ENCODE results near the gene ITGA11. TPM values are rescaled to one million over a fixed set of nuclear protein-coding genes. Genes with fewer than 3 reads are reported as not detected.

Gene ITGA11, protein sequence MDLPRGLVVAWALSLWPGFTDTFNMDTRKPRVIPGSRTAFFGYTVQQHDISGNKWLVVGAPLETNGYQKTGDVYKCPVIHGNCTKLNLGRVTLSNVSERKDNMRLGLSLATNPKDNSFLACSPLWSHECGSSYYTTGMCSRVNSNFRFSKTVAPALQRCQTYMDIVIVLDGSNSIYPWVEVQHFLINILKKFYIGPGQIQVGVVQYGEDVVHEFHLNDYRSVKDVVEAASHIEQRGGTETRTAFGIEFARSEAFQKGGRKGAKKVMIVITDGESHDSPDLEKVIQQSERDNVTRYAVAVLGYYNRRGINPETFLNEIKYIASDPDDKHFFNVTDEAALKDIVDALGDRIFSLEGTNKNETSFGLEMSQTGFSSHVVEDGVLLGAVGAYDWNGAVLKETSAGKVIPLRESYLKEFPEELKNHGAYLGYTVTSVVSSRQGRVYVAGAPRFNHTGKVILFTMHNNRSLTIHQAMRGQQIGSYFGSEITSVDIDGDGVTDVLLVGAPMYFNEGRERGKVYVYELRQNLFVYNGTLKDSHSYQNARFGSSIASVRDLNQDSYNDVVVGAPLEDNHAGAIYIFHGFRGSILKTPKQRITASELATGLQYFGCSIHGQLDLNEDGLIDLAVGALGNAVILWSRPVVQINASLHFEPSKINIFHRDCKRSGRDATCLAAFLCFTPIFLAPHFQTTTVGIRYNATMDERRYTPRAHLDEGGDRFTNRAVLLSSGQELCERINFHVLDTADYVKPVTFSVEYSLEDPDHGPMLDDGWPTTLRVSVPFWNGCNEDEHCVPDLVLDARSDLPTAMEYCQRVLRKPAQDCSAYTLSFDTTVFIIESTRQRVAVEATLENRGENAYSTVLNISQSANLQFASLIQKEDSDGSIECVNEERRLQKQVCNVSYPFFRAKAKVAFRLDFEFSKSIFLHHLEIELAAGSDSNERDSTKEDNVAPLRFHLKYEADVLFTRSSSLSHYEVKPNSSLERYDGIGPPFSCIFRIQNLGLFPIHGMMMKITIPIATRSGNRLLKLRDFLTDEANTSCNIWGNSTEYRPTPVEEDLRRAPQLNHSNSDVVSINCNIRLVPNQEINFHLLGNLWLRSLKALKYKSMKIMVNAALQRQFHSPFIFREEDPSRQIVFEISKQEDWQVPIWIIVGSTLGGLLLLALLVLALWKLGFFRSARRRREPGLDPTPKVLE
- not detected in 2 replicates for total RNA-seq (2014; rRNA removed; shearing (Covaris generic))

DNA sequence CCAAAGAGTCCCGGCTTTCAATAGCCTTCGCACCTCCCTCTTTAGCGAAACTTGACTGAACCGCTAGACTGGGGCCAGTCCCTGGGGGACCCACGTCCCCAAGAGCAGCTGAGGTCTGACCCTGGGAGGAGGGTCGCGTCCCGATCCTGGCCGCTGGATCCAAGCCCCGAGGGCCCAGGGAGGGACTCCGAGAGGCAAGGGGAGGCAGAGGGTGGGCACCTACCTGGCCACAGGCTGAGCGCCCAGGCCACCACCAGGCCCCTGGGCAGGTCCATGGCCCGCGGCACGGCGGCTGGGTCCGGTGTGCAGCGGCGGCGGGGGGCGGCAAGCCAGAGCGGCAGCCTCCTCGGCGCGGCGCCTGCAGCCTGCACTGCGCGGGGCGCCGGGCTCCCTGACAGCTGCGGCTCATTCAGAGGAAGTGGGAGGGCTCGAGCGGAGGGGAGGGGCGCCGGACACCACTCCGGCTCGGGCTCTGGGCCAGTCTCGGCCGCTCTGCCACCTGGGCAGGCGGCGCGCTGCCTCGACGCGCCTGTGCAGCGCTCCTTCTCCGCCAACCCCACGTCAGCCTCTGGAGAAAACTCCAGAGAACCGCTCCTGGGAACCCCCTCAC is at the start of gene ITGA11:
ITGA11 (minus strand) TSS at position 372 of the 610 bp plus-strand sequence; CDS start at position 275, 97 bp downstream.
- no peak for DNase-seq (ENCODE audit: low spot score)

DNA sequence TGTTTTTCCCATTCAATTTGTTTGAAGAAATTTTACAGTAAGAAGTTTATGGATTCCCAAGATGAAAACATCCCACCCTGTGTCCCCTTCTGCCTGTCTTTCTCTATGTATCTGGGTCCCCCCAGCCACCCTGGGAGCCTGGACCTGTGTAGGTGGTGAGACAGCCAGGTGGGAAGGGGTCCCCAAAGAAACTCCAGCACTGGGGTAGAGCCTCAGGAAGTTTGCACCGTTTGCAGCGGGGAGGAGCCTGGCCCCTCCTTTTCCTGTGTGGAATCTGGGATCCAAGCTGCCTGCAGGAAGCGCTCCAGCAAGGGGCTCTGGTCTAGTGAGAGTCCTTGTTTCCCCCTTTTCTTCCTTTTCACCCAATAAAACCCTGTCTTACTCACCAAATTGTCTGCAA is 49.4 kb upstream of the ITGA11 start:
- DNase-seq (ENCODE audit: low spot score), result no peak

DNA sequence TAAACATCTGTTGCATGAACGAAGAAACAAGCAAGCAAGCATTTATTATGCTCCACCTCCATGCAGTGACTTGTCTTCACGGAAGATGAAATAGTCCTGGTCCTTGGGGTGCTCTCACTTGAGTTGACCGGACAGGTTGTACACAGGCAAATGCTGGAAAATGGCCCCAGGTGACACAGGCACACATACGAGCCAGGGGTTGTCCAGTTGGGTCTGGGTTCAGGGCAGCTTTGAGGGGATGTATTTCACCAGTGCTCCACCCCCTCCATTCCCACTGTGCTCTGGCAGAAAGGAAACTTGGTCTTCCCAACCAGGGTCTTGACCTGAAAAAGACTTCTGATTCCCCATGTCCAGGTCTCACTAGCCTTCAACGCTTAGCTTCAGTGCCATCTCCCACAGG is 48.3 kb upstream of the ITGA11 start:
- no peak for DNase-seq (ENCODE audit: low spot score)

DNA sequence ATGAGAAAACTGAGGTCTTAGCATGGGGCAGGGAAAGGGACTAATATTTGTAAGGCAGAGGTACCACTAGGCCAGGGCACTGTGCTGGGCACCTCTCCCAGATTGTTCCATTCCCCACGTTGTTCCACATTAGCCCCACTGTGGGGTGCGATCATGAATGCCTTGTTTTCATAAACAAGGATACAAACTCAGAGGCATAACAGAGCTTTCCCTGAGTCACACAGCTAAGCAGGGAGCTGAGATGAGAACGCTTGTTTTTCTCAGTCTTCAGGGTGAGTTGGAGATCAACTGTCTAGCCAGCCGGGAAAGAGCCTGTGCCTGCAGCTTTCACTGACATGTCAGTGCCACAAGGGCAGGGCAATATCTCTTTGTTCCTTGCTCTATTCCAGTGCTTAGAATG is 47.9 kb upstream of the ITGA11 start:
- DNase-seq (ENCODE audit: low spot score), result no peak

DNA sequence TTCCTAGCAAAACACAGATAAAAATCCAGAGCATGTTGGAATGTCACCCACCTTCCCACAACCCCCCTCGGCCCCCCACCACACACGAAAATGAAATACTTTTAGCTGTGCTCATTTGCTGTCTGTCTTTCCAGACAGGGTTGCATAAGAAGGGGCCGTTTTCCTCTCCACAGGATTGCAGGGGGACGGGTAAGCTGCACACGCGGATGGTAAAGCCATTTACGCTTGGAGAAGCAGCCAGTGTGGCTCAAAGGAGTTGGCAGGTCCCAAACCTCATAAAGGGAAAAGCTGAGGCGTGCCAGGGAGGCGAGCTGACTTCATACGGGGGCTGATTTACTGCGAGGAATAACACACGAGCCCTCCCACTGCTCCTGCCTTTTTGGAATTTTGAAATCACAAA is 47.4 kb upstream of the ITGA11 start:
- no peak for DNase-seq (ENCODE audit: low spot score)

DNA sequence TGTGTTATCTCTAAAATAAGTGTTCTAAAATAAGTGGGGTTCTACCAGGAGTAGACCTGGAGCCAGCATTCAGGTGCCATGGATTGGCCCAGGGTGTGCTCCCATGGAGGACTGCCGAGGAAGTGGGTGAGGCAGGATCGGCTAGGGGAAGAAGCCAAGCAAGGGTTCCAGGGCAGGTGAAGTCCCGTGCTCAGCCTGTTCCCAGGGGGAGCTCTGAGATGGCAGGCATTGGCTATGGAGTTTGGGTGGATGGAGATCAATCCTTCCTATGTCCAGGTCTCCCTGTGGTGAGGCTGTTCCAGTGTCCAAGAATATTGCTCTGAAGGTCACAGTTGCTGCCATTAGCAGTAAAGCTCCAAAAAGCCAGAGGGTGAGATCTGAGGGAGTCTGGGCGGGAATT is 46.9 kb upstream of the ITGA11 start:
- no peak for DNase-seq (ENCODE audit: low spot score)

DNA sequence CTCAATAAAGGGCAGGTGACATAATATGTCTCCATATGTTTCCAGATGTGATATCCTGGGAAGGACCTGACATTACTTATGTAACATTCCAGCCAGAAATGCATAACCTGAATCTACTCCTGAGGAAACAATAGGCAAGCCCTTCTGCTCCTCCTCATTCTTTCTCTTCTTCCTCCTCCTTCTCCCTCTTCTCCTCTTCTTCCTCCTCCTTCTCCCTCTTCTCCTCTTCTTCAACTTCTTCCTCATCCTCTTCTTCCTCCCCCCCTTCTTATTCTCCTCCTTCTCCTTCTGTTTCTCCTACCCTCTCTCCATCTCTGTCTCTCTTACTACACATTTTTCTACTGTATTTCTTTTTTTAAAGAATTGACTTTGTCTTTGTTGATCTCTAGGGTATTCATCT is 43.5 kb upstream of the ITGA11 start:
- DNase-seq (ENCODE audit: low spot score), result no peak

DNA sequence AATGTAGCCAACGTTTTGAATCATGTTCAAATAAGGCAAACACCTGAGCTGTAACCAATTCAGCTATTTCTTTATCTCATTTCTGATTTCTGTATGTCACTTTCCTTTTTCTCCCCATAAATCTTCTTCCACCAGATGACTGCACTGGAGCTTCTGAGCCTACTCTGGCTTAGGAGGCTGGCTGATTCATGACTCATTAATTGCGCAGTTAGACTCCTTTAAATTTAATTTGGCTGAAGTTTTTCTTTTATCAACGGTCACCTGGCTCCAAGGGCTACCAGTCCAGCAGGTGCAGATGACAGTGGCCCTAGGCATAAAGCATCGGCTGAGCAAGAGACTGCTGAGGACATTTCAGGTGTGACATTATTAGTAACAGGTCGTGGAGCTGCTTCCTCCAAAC is 39.6 kb upstream of the ITGA11 start:
- no peak for DNase-seq (ENCODE audit: low spot score)

DNA sequence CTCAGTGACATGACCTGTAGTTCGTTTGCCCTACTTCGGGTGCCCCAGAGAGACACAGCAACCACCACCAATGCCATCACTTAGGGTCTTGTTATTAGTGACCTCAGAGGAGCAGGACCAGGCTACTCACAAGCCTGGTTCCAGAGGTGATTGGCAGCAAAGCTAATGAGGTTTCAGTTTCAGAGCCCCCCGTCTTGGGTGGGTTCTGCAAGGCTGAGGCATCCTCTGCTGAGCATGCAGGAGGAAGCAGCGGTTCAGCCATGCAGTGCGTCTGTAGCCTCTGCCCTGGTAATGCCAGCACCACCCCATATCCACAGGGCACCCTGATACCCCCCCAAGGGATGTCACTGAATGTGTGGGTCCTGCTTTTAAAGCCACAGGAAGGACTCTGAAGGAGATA is 39.0 kb upstream of the ITGA11 start:
- DNase-seq (ENCODE audit: low spot score), result no peak

DNA sequence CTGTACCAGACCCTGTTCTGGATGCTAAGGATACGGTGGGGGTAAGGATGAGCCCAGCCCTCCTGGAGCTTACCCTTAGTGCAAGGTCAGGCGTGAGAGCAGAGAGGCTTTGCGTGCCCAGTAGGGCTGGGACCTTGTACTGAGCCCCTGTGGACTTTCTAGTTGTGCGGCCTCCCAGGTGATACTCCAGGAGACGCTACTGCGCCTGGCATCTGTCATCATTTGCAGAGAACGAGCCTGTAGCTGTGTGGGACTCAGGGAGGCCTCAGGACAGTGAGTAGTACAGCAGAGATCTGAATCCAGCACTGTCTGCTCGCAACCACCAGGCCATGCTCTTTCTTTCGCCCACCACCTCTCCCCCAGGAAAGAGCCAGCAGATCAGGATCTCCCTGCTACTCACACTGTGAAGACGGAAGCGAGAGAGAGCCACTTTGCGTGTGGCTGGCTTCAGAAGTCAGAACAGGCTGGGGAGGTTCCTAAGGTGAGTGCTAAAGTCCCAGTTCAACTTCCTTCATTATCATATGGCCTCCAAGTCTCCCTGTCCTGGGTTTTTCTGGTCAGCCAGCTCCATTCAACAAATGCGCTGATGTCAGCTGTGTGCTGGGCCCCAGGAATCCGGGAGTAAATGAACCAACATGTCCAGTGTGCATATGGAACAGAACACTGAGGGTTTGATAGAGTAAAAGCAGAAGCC is 38.2 kb upstream of the ITGA11 start:
- DNase-seq (ENCODE audit: low spot score), result no peak

DNA sequence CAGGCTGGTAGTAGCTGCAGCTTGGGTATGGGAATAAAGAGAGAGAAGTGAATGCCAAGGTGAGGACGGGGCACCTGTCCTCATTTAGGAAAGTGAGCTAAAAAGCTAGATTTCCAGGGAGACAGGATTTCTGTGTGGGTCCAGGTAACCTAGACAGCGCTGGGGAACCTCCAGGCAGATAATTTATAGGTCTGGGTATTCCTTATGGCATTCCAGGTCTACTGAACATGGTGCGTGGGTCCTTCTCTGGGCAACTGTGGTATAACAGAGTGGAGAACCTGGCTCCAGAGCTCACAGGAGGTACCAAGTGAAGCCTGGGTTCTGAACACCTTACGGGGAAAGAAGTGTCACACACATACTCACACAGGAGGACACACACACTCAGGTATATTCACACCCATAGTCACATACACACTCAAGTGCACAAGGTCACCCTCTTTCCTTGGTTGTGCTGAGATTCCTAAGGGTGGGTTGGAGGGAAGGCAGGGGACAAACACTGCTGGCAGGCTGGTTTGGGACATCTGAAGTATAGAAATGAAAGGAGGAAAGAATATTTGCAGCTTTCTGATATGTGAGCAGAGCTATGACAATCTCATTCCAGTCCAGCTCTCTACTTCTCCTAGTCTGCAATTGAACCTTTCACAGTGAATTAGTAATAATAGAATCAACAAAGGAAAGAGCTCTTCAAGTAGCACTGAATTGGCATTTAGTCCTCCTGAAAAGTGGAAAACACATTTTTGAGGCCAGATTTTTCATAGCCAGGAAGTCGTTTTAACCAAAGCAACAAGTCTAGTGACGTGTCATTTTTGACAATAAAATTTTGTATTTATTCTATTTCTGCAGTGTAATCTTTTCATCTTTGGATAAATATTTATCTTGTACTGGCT is 37.4 kb upstream of the ITGA11 start:
- DNase-seq (ENCODE audit: low spot score), result no peak

DNA sequence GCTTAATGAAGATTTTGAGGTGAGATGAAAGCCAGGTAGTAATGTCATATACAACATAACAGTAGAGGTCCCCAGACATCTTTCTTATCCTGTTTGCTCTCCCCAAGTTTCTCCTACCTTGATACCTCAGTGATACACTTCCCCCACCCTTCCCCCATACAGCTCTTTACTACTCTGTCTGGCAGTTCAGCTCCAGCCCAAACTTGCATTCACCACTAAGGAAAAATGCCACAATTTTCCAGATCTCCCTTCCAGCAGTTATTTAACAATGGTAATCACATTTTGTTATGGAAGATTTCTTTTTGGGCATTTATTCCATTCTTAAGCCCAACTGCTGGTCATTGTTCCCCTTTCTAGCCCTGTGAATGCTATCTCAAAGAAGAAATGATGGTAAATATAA is 34.9 kb upstream of the ITGA11 start:
- no peak for DNase-seq (ENCODE audit: low spot score)

DNA sequence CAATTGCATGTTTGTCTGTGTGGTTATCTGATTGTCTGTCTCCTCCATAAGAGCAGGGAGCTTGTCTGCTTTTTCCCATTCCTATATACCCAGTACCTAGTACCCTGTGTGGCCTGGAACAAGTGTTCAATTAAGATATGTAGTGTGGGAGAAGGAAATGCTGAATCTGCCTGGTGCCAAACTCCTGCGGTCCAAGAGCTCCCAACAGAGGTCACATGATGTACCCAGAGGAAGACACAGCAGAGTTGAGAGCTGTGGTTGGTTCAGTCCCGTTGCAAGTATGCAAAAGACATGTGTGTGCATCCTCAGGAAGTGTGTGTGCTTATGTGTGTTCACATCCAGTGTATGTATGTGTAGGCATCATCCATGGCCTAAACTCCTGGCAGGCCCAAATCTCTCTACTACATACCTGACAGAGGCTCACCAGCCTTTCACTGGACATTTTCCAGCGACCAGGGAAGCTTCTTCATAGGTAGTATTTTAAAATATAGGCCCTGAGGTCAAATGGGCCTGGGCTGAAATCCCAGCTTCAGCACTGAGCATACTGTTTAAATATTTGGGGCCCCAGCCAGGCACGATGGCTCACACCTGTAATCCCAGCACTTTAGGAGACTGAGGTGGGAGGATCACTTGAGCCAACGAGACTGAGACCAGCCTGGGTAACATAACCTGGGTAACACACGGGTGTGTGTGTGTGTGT is 34.0 kb upstream of the ITGA11 start:
- no peak for DNase-seq (ENCODE audit: low spot score)

DNA sequence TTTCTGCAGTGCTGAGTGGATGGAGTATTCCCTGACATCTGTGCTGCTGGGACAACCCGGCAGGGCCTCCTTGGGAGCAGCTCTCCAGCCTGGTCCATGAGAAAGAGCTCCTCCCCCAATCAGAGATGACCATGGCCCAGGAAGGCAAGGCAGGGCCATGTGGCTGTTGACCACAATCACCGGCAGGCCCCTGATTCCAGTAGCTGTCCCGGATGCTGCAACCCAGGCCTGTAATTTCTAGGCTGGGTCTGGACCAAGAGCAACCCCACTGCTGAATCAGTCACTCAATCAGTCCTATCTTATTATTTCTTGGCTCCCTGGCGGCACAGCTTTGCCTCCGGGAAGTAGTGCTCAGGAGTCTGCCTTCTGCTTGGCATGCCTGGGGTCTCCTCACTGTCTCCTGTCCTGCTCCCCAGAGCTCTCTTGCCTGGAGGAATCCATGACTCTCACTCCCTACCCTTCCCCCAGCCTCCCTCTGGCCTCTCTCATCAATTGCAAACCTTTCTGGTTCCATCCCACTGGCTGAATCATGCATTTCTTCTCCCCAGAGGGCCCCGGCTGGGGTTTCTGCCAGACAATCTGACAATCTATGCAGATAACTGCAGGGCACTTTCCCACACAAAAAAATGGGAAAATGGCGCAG is 32.6 kb upstream of the ITGA11 start:
- DNase-seq (ENCODE audit: low spot score), result no peak

DNA sequence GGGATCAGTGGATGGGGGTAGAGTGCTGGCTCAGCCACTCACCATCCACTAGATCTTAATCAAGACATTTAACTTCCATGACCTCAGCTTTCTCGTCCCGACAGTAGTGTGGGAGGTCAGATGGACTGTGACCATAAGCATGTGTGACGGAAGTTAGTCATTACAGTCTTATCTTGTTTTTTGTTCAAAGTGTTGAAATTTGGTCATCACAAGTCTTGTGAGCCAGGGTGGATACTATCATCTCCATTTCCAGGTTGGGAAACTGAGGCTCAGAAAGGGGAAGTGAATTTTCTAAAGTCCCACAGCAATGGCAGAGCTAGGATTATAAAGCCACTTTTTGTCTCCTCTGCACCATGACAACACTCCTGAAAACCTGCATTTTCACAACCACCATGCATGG is 32.0 kb upstream of the ITGA11 start:
- no peak for DNase-seq (ENCODE audit: low spot score)

DNA sequence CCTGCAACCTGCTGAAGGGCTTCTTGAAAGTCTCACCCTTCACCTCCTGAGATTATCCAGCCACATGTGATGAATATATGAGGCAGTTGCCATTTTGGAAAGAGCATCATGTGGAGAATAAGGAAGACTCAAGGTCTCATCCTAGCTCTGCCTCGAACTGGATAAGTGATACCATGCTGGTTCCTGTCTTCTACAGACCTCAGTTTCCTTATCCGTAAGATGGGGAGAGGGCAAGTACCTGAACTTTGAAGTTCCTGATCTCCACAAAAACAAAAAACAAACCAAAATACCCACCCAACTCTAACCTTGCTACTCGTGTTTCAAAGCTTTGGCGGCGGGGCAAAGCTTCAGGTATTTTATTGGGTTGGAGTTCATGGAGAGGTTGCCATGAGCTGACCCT is 31.5 kb upstream of the ITGA11 start:
- DNase-seq (ENCODE audit: low spot score), result no peak

DNA sequence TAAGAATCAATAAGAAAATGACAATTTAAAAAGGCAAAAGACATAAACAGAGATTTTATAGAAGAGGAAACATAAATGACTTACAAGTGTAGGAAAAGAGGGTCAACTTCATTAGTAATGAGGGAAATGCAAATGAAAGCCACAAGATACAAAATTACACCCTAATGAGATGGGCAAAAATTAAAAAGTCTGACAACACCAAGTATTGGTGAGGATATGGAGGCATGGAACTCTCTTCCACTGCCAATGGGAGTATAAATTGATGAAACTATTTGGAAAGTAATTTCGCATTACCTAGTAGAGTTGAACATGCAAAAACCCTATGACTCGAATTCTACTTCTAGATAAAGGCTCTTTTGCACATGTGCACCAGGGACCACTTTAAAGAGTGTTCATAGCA is 28.2 kb upstream of the ITGA11 start:
- DNase-seq (ENCODE audit: low spot score), result no peak

DNA sequence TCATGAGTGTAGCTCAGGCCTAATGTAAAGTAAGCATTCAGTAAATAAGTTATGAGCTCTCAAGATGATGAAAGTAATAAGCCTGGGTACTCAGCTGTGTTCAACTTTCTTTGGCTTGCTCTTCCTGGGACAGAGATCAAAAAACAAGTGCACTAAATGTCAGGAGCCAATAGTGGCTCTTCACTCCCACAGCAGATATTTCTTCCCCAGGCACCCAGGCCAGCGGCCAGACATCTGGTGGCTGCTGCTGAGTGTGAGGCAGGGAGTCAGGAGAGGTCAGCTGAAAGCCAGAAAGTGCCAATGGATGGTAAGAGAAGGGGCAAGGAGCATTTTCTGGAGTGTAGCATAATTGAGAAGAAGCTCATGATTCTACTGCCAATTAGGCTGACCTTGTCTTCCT is 18.2 kb upstream of the ITGA11 start:
- DNase-seq (ENCODE audit: low spot score), result no peak

DNA sequence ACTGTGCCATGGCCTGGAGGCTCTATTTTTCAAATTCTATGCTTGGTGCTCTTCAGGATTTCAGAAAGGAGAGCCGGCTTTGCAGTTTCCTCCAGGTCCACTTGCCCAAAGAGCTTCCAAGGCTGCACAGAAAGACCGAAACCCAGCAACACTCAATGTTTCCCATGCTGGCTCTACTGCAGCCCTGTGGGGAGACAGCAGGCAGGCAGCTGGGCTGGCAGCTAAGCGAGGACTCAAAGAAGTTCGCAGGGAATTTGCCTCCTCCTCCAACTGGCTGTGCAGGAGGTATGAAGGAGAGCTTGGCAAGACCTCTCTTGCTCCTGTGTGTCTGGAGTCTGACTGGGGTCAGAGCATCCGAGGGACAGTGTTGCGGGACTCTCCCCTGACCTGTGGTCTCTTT is 17.4 kb upstream of the ITGA11 start:
- no peak for DNase-seq (ENCODE audit: low spot score)

Measured in HT-29 (cell line).